BJ (cell line): ENCODE data around the gene FAM131B. TPM values are rescaled to one million over a fixed set of nuclear protein-coding genes. Genes with fewer than 3 reads are reported as not detected.
A peak's percentile ranks its signal among the peaks of the same experiment; 100 is the strongest.

Experiments
- CTCF ChIA-PET: fragments of 350-600 bp; formaldehyde crosslinking; extraction: SDS; loops from one replicate; lab custom pipeline; 2021; ENCODE audit warnings: antibody characterized with exemption, inconsistent platforms; lab: Yijun Ruan, JAX
- POLR2A ChIA-PET: fragments of 300-600 bp; sonication (Branson Sonifier 250); formaldehyde crosslinking; extraction: SDS; loops from one replicate; lab custom pipeline; 2021; ENCODE audit warnings: antibody characterized with exemption; lab: Charles Lee
- DNase-seq: peaks from one replicate; pipeline ENCODE4 v3.0.0-alpha.2; 2011; ENCODE audit warnings: low read depth
- H3K27me3 ChIP-seq: 2 replicates; pipeline ENCODE4 v1.6.0; 2011; ENCODE audit warnings: low read length; ENCODE audit not compliant: control insufficient read depth, insufficient read depth
- H3K36me3 ChIP-seq: 2 replicates; pipeline ENCODE4 v1.5.1; 2011; ENCODE audit warnings: low read length; ENCODE audit not compliant: control insufficient read depth, insufficient read depth
- H3K4me3 ChIP-seq: 2 replicates; pipeline ENCODE4 v1.5.1; 2011; ENCODE audit warnings: low read depth, mild to moderate bottlenecking, control low read depth, low read length
- polyA plus RNA-seq: library from polyadenylated mRNA; depleted of rRNA; stranded (reverse); fragments of >200 nt; gene quantifications from 2 replicates; pipeline ENCODE4 v1.2.3, GENCODE V29; 2011
- TF ChIP-seq, protein P1 (sequence below): IDR thresholded peaks from 2 replicates; pipeline ENCODE4 v1.5.1; 2011; ENCODE audit warnings: low read depth, mild to moderate bottlenecking, control low read depth, inconsistent platforms, low read length, moderate library complexity; ENCODE audit not compliant: insufficient read depth

The FAM131B gene
- polyA plus RNA-seq, 1 experiment: 2.9 TPM

DNA sequence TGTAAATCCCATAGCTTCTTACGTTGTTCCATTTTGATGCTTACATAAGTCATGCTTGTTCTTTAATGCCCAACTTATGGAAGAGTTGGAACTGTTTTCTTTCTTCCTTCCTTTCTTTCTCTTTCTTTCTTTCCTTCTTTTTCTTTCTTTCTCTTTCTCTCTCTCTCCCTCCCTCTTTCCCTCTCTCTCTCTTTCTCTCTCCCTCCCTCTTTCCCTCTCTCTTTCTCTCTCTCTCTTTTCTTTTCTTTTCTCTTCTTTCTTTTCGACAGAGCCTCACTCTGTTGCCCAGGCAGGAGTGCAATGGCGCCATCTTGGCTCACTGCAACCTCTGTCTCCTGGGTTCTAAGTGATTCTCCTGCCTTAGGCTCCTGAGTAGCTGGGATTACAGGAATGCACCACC lies 18.9 kb downstream of the FAM131B start:
- ChIA-PET POLR2A (no interaction called here), CTCF (interaction anchor here (0.9 kb wide), 2 partner anchors 8 to 37 kb away, joined by 3 read pairs; no protein-coding TSS in a partner anchor)
- Histone ChIP-seq H3K36me3 (no peaks in the 10 kb centered on the region), H3K27me3 (peaks cover 16% of the 10 kb centered on the region), H3K4me3 (no peak overlapping the region)
- no peak for DNase-seq
- TF ChIP-seq, protein P1, sequence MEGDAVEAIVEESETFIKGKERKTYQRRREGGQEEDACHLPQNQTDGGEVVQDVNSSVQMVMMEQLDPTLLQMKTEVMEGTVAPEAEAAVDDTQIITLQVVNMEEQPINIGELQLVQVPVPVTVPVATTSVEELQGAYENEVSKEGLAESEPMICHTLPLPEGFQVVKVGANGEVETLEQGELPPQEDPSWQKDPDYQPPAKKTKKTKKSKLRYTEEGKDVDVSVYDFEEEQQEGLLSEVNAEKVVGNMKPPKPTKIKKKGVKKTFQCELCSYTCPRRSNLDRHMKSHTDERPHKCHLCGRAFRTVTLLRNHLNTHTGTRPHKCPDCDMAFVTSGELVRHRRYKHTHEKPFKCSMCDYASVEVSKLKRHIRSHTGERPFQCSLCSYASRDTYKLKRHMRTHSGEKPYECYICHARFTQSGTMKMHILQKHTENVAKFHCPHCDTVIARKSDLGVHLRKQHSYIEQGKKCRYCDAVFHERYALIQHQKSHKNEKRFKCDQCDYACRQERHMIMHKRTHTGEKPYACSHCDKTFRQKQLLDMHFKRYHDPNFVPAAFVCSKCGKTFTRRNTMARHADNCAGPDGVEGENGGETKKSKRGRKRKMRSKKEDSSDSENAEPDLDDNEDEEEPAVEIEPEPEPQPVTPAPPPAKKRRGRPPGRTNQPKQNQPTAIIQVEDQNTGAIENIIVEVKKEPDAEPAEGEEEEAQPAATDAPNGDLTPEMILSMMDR: no peak

DNA sequence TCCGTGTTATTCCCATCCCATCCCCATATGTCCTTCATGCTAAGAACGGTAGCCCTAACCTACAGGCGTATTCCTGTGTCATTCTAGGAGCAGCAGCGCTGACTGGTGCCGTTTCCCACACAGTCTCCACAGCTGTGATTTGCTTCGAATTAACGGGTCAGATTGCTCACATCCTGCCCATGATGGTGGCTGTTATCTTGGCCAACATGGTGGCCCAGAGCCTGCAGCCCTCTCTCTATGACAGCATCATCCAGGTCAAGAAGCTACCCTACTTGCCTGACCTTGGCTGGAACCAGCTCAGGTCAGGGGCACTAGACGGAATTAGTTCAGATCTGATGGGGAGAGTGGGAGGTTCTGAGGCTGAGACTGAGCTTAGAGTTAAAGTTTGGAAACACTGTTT lies 20.7 kb downstream of the FAM131B start:
- ChIA-PET CTCF (no interaction called here), POLR2A (no interaction called here)
- TF ChIP-seq, protein P1: no peak
- H3K36me3 ChIP-seq: no peaks in the 10 kb centered on the region
- peaks cover 17% of the 10 kb centered on the region for H3K27me3 ChIP-seq
- no peak overlapping the region for H3K4me3 ChIP-seq
- DNase-seq: no peak

DNA sequence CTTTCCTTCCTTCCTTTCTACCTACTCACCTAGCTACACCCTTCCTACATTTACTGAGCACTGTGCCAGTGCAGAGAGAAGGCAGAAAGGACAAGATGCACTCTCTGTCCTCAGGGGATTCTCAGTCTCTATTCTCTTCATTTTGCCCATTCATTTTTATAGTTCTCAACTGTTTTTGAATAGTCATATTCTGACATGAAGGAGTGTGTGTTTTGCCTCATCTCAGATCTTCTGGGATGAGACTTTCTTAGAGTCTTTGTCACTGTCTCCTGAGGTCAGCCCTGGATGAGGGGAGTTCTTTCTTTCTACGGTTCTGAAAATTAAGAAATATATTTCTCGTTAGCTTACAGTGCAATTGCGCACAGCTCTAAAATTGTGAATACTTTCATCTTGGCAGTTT lies 25.3 kb downstream of the FAM131B start:
- no peak for DNase-seq
- H3K27me3 ChIP-seq: peaks cover 14% of the 10 kb centered on the region
- TF ChIP-seq, protein P1: no peak
- H3K4me3 ChIP-seq: no peak overlapping the region
- no peaks in the 10 kb centered on the region for H3K36me3 ChIP-seq
- CTCF ChIA-PET: interaction anchor here (1.2 to 1.7 kb wide), 2 partner anchors 9 to 49 kb away, joined by 3 to 4 read pairs; partner anchors contain the start of gene CASP2
- POLR2A ChIA-PET: no interaction called here

DNA sequence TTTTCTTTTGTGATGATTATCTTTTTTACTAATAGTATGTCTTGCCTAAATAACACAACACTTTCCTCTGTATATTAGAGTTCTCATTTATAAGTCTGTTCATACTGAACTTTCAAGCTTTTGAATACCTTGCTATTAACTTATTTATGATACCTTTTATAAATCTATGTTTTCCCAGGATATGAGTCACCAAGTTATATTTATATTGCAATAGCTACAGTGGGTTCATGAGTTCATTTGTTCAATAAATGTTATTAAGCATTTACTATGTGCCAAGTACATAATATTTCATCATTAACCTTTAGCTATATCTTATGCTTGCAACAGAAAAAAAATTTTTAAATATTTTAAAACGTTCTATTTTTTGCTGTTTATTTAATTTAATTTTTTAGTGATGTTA lies 28.3 kb downstream of the FAM131B start:
- Histone ChIP-seq H3K4me3 (no peak overlapping the region), H3K36me3 (no peaks in the 10 kb centered on the region), H3K27me3 (peaks cover 8% of the 10 kb centered on the region)
- ChIA-PET CTCF (interaction anchor here (0.6 to 1.4 kb wide), 3 partner anchors 11 to 94 kb away, joined by 3 to 5 read pairs (median 5); no protein-coding TSS in a partner anchor), POLR2A (no interaction called here)
- no peak for DNase-seq
- TF ChIP-seq, protein P1: no peak

DNA sequence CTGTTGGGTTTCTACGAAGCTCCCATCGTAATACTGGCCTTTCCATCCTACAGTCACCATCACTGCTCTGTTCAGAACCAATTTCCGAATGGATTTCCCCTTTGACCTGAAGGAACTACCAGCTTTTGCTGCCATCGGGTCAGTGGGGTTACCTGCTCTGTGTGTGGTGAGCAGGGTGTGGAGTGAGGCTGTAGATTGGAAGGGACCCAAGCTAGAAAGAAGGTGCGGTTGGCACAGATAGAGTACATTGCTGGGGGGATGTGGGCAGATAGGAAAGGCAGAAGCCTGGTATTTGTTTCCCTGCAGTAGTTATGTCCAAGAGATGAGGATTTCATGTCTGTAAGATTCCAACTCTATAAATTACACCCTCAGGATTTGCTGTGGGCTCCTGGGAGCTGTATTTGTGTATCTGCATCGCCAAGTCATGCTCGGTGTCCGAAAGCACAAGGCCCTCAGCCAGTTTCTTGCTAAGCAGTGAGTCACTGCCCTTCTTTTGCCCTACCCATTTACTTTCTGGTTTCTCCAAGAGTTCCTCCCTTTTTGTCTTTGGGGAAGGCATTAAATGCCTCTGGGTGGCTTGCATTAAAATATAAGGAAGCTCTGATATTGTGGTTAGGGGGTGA lies 31.2 kb downstream of the FAM131B start:
- TF ChIP-seq, protein P1: no peak
- peak; percentile 72 for DNase-seq
- H3K4me3 ChIP-seq: no peak overlapping the region
- no peaks in the 10 kb centered on the region for H3K36me3 ChIP-seq
- CTCF ChIA-PET: interaction anchor here (1.0 kb wide), 1 partner anchor 10 kb away, joined by 3 read pairs; no protein-coding TSS in a partner anchor
- H3K27me3 ChIP-seq: no peaks in the 10 kb centered on the region
- POLR2A ChIA-PET: no interaction called here
